ENCODE results near the gene WDFY2. TPM values are rescaled to one million over a fixed set of nuclear protein-coding genes. Genes with fewer than 3 reads are reported as not detected.

Gene WDFY2
- total RNA-seq, 2 donors from 2014 or later = 2.7 to 3.3 TPM

- Histone ChIP-seq H3K9ac (ENCODE audit: low read depth in 2 of 2, low read length in 2 of 2) (no peak overlapping the region), H3K27ac (no peak overlapping the region), H3K4me1 (no peaks in the 10 kb centered on the region), H3K9me3 (no peaks in the 10 kb centered on the region), H3K4me3 (no peak overlapping the region), H3K27me3 (no peaks in the 10 kb centered on the region), H3K36me3 (no peaks in the 10 kb centered on the region)
- DNase-seq = no peak
- TF ChIP-seq CTCF (IDR thresholded peaks at IDR 0.05) = no peak
- intact Hi-C loops (cut with DNase I) = no loop called here
Measured at GRCh38 chr13:51746802-51747201, 162.5 kb downstream of the WDFY2 start.

DNA sequence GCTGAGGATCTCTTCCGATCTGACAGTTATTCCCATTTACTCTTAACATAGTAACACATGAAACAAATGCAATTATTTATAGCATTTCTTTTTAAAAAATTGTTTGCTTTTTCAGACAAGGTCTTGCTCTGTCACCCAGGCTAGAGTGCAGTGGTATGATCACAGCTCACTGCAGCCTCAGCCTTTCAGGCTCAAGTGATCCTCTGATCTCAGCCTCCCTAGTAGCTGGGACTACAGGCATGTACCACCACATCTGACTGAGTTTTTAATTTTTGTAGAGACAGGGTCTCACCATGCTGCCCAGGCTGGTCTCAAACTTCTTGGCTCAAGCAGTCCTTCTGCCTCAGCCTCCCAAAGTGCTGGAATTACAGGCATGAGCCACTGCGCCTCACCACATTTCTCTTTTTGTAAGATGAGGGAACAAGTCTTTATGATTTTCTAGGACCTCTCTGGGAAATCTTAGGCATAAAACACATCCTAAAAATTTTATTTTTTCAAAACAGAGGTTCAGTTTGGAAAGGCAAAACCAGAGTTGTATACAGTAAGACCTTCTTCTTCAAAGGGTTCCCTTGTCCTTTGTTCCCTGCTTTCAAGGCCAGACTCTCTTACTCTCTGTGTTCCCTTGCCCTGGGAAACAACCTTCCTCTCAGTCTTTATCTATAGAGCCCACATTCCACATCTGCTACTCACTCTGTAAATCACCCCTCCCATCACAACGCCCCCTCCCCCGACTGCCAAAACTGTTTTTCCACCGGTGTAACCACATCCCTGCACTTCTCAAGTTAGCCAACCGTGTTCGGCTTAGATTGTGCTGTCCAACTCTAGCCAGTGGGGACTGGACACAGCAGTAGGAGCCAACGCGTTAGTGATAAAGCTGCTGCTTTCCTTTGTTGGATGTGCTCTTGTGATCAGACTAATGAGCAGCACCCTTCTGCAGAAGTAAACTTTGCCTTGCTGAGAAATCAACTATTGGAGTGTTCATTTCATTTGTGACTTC, 163.5 kb downstream of the WDFY2 start:
- Histone ChIP-seq H3K27me3 (no peaks in the 10 kb centered on the region), H3K4me3 (no peak overlapping the region), H3K9ac (ENCODE audit: low read depth in 2 of 2, low read length in 2 of 2) (no peak overlapping the region), H3K9me3 (no peaks in the 10 kb centered on the region), H3K36me3 (no peaks in the 10 kb centered on the region), H3K27ac (no peak overlapping the region), H3K4me1 (no peaks in the 10 kb centered on the region)
- intact Hi-C loops (cut with DNase I) = no loop called here
- DNase-seq = no peak
- TF ChIP-seq CTCF (IDR thresholded peaks at IDR 0.05) = no peak

DNA sequence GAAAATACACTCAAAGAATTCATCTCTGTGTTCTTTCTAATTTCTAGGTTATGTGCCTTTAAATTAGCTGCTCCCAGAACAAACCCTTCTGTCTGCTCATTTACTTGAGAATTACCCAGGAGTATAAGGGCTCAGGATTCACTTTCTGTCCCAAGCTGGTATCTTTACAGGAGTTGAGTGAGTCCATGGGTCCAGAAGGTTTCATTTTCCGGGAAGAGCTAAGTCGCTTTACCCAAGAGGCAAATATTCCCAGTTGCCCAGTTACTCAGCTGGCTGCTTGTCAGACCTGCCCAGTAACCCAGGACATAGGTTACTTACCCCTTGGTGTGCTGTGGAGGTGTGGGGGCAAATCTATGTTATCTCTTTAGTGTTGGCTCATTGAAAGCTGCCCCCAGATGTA, 172.4 kb downstream of the WDFY2 start:
- Histone ChIP-seq H3K9me3 (no peaks in the 10 kb centered on the region), H3K9ac (ENCODE audit: low read depth in 2 of 2, low read length in 2 of 2) (no peak overlapping the region), H3K27me3 (no peaks in the 10 kb centered on the region), H3K27ac (no peak overlapping the region), H3K4me3 (no peak overlapping the region), H3K4me1 (no peaks in the 10 kb centered on the region), H3K36me3 (no peaks in the 10 kb centered on the region)
- no peak for TF ChIP-seq CTCF (IDR thresholded peaks at IDR 0.05)
- no peak for DNase-seq
- intact Hi-C loops (cut with DNase I) = no loop called here

- no peak for DNase-seq
- Histone ChIP-seq H3K9ac (ENCODE audit: low read depth in 2 of 2, low read length in 2 of 2) (no peak overlapping the region), H3K36me3 (no peaks in the 10 kb centered on the region), H3K4me1 (no peaks in the 10 kb centered on the region), H3K27ac (no peak overlapping the region), H3K27me3 (no peaks in the 10 kb centered on the region), H3K4me3 (no peak overlapping the region), H3K9me3 (no peaks in the 10 kb centered on the region)
- TF ChIP-seq CTCF (IDR thresholded peaks at IDR 0.05) = no peak
- intact Hi-C loops (cut with DNase I) = no loop called here
Measured at GRCh38 chr13:51758691-51759090, 174.4 kb downstream of the WDFY2 start.

GRCh38 chr13:51759240-51759639, 175.0 kb downstream of the WDFY2 start:
- Histone ChIP-seq H3K9me3 (no peaks in the 10 kb centered on the region), H3K36me3 (no peaks in the 10 kb centered on the region), H3K4me3 (no peak overlapping the region), H3K27me3 (no peaks in the 10 kb centered on the region), H3K4me1 (no peaks in the 10 kb centered on the region), H3K9ac (ENCODE audit: low read depth in 2 of 2, low read length in 2 of 2) (no peak overlapping the region), H3K27ac (no peak overlapping the region)
- intact Hi-C loops (cut with DNase I) = no loop called here
- TF ChIP-seq CTCF (IDR thresholded peaks at IDR 0.05) = no peak
- no peak for DNase-seq
